DMS53 (cell line): ENCODE results near the gene ITGA2.
"Not testable (repeated sequence)": the region's sequence is repeated elsewhere in the genome, so short reads cannot be mapped to it uniquely, and the experiment has no call there.

Experiments
- DNase-seq: peaks from one replicate; lab custom pipeline; 2025; lab: John Stamatoyannopoulos, UW

Gene ITGA2

GRCh38 chr5:52989025-52989780 lies at the start of gene ITGA2:
ITGA2 (plus strand) TSS chr5:52989352; CDS start chr5:52989469, 117 bp downstream.
- peak; percentile 79 for DNase-seq

DNA sequence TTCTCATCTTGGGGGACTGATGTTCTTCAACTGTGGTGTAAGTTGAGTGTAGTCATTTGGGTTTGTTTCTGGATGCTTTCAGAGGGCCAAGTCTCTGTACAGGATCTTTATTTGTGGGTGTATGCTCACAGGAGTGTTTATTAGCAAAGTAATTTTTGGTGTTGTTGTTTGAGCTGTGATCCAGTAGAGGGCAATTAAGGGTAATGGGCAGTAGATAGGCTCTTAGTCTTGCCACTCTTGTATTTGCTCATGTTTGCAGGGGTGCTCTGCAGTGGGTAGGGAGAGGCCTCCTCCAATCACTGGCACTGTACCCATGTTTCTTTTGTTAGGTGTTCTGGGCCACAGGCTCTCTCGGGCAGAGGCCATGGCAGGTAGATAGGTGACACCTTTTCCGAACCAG lies 45.9 kb upstream of the ITGA2 start:
- DNase-seq, result no peak

DNA sequence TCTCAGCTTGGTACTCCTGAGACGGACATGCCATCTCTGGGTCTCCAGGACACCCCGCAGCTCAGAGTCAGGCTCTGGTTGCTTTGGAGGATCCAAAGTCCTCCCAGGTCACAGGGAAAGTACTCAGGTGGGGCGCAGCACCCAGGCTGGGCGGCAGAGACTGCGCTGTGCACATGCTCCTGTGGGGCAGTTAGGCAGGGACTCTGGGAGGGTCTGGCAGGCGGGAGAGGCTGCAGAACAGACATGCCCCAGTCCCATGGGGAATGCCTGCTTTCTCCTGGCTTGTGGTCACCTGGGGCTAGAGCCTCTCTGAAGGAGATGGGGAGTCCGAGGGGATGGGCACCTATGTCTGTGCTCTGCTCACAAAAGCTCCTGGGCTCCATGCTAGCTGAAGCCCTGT lies 45.3 kb upstream of the ITGA2 start:
- no peak for DNase-seq

- DNase-seq, result no peak
Measured at GRCh38 chr5:52945040-52945439, 44.1 kb upstream of the ITGA2 start.

DNA sequence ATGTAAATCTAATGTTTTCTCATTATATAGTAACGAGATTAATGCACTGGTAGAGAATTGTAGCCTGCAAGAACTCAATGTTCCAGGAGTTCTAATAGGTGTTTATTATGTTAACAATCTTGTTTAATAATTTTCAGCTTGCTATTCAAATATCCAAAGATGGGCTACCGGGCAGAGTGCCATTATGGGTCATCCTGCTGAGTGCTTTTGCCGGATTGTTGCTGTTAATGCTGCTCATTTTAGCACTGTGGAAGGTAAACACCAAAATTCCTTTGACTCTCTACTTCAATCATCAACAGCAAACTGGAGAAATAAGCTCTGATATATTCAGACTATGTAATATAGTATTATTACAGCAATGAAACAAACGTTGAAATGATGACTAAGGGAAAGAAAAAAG lies 41.9 kb upstream of the ITGA2 start:
- DNase-seq, result no peak

DNA sequence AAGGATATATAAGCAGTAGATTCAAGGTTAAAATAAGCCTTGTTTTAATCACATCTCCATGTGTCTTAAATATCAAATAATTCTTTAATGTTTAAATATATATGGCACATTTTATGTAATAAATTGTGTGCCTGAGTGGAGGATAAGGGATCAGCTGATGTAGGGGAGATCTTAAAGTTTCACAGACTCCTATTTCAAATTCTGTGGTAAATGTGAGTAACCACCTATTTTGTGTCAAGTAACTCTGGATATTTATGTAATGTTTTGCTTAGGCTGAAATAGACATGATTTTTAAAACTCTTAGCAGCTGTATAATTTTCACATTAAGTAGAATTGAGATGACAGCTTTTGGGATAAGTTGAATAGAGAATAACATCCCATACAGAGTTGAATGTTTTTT lies 41.3 kb upstream of the ITGA2 start:
- no peak for DNase-seq

- DNase-seq, result peak; percentile 91
Measured at GRCh38 chr5:52948418-52949076, 40.6 kb upstream of the ITGA2 start.

DNA sequence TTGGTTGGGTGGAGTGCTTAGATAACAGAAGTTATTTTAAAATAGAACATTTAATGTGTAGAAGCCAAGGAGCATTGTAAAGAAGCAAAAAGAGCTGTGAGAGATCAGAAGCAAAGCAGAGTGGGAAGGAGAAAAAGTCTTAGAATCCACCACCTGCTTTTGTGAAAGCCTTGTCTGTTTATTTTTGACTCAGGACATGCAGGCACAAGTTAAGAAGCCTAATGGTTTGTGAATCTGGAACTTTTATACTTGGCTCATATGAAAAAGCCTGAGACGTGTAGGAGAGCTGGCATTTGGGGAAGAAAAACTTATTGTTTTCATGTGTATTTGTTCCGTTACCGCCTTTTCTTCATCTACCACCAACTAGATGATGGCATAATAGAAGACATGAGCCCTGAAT lies 38.5 kb upstream of the ITGA2 start:
- no peak for DNase-seq

DNA sequence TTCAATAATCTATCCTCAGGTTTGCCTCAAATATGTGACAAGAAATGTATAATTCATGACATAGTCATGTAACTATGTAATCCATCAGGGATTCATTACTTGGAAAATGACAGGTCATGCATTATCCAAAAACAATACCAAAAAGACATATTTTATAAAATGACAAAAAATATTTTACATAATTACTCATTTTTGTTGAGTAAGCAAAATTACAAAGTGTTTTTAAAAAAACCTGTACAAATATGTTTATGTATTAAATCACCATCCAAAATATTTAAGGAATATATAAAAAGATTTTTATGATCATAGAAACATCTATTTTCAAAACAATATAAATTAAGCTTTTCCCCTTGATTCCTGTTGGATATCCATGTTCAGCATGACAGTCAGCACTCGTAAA lies 36.7 kb upstream of the ITGA2 start:
- no peak for DNase-seq

DNA sequence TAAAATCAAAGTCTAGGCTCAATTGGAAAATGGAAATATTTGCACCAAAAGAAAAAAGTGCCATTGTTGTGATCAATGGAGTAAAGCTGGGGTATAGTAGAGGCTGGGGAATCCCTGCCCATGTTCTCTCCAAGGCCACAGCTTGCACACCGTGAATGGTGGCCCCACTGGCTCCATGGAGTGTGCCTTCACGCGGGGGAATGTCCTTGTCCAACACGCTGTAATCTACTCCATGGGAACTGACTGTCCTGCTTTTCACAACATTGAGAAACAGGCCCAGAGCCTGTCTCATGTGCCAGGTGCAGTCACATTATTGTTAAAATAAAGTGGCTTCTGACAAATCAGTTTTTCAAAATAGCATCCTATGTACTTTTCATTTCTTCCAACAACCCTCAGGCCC lies 33.1 kb upstream of the ITGA2 start:
- no peak for DNase-seq

GRCh38 chr5:52956915-52957747 lies 32.0 kb upstream of the ITGA2 start:
- DNase-seq, result no peak

DNA sequence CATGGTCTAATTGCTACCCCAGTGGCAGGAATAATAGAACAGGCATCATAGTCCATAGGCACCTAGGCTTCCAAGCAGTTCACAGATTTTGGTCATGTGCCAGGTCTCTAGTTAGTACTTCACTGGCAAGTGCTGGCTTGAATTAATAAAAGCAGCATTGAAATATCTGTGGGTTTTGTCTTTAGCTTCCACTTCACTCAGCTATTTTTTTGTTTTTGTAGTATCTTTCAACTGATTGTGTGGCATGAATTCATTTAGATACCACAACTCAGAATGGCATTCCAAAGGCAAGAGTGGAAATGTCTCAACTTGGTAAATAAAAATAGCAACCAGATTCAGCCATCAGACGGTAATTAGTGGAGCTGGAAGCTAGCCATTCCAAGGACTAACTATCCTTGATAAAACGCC lies 27.9 kb upstream of the ITGA2 start:
- DNase-seq, result no peak

- no peak for DNase-seq
Measured at GRCh38 chr5:52963636-52964035, 25.5 kb upstream of the ITGA2 start.

- DNase-seq, result peak; percentile 21
Measured at GRCh38 chr5:52964138-52964537, 25.0 kb upstream of the ITGA2 start.

- not testable (repeated sequence) for DNase-seq
Measured at GRCh38 chr5:52976157-52976556, 13.0 kb upstream of the ITGA2 start.

DNA sequence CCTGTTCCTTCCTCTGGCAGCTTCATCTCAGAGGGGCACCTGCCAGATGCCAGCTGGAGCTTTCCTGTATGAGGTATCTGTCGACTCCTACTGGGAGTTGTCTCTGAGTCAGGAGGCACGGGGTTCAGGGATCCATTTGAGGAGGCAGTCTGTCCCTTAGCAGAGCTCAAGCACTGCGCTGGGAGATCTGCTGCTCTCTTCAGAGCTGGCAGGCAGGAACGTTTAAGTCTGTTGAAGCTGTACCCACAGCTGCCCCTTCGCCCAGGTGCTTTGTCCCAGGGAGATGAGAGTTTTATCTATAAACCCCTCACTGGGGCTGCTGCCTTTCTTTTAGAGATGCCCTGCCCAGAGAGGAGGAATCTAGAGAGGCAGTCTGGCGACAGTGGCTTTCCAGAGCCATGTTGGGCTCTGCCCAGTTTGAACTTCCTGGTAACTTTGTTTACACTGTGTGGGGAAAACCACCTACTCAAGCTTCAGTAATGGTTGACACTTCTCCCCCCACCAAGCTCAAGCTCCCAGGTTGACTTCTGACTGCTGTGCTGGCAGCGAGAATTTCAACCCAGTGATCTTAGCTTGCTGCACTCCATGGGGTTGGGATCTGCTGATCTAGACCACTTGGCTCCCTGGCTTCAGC lies 11.8 kb upstream of the ITGA2 start:
- peak; percentile 40 for DNase-seq

DNA sequence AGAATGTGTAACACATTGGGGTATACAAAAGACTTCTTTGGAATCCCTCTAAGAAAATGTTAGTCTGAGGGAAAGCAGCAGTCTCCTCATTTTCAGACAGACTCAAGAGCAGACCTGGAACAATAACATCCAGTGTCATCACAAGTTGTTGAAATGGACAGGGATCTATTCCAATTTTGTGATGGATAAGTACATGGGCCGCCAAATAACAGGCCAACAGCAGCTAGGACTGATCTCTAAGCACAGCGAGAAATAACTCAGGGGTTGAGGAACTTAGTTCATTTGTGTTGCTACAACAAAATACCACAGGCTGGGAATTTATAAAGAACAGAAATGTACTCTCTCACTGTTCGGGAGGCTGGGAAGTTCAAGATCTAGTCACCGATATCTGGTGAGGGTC lies 7.6 kb upstream of the ITGA2 start:
- DNase-seq, result no peak

DNA sequence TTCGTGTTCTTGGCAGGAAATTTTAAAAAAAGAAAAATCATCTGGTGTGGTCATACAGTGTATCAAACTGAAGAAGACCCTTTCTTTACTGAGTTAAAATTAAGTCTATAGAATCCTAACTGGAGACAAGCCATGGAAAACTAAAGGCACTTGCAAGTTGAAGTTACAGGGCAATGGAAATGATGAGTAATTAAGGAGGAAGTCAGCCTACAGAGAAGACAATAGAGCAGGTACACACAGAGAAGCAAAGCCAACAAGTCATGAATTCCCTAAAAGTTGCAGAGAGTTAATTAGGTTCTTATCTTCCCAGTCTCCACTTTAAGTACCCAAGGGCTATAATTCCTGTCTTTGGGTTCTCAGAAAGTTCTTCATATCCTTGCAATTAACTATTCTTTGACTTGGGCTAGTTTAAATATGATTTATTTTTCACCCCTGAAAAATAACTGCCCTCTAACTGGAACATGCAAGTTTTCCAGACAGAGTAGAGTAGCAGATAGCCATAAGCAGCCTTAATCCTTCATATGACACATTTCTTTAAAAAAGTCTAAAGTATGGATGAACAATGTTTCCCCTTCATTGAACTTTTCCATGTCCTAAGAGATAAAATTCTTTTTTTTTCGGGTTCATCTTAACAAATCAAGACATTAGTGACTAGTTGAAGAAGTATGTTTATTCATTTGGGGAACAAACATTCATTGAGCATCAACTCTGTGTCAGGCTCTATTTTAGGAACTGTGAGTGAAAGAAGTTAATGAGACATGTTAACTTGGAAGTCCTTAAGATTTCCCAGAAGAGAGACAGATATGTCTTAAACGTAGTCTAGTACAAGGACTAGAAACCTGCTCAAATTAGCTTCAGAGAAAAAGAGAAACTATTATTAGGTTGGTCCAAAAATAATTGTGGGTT lies 5.2 kb upstream of the ITGA2 start:
- no peak for DNase-seq

GRCh38 chr5:52985306-52985705 lies 3.8 kb upstream of the ITGA2 start:
- DNase-seq, result no peak

DNA sequence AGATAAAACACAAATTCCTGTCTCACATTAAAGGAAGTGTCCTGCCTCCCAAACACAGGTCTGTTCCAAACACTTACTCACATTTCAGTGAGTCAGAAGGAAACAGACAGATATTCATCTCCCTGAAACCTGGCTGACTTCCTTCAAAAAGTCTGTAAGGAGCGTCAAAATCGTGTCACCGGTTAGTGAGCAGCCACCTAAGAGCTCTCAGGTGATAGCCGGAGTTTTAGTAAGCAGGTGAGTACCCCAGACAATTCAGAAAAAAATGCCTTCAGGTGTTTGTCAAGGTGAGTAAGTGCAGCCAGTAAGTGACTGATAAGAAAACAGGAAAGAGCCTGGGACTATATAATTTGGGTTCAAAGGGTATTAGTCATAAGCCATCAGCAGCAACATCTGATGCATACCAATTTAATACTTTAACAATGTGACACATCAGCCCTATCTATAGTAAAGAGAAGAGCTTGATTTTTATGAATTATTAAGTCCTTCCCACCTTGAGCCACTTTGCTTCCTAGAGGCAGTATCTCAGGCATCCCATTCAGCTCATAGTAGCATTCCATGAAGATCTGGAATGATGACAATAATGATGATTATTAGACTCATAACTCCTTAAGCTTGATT lies 1.3 kb upstream of the ITGA2 start:
- peak; percentile 32 for DNase-seq
